ENCODE results near the gene TMEM120A. TPM values are rescaled to one million over a fixed set of nuclear protein-coding genes. Genes with fewer than 3 reads are reported as not detected.

Gene TMEM120A
- total RNA-seq, 1 donor from 2014 or later, result 47.8 TPM

DNA sequence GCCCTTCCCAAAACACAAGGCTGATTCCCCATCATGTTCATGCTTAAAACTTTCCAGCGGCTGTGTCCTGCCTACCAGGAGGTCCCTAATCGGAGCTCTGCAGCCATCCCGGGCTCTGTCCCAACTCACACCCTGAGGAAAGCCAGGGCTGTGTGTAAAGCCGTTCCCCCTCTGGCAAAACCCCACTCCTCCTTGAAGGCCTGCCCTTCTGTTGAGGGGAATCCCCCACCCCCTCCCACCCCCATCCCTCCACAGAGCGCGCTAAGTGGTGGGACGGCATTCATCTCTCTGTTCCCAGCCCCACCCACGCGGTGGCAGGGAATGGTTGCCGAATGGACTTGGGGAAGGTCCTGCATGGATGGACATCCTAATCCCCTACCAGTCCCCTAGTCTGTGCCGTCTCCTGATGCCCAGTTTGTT lies 667 bp upstream of the TMEM120A start:
- DNase-seq, result no peak

DNA sequence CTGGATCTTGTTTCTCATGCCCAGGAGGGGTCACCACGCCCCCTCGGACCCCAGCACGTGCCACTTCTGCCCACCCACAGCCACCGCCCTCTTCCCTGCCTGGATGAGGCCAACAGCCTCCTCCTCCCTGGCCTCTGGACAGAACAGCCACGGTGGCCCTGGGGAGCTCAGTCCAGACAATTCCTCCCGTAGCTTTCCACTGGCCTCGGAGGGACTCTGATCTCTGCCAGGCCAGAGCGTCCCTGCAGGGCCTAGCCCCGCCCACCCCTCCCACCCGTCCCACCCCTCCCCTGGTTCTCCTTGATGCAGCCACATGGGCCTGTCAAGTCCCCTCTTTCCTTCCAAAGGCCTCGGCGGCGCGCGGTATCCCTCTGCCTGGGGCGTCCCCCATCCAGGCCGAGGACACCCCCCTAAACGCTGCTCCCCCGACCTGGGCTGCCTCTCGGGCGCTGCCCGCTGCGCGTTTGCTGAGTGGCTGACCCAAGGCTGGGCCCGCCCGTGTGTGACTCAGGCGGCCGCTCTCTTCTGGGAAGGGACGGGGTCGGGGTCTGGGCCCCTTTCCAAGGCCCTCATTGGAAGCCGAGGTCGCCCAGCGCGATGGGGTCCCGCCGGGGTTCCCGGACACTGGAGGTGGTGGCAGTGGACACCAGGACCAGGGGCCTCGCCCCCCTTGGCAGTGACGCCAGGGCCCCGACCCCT lies 557 bp downstream of the TMEM120A start:
- DNase-seq, result peak; percentile 63

DNA sequence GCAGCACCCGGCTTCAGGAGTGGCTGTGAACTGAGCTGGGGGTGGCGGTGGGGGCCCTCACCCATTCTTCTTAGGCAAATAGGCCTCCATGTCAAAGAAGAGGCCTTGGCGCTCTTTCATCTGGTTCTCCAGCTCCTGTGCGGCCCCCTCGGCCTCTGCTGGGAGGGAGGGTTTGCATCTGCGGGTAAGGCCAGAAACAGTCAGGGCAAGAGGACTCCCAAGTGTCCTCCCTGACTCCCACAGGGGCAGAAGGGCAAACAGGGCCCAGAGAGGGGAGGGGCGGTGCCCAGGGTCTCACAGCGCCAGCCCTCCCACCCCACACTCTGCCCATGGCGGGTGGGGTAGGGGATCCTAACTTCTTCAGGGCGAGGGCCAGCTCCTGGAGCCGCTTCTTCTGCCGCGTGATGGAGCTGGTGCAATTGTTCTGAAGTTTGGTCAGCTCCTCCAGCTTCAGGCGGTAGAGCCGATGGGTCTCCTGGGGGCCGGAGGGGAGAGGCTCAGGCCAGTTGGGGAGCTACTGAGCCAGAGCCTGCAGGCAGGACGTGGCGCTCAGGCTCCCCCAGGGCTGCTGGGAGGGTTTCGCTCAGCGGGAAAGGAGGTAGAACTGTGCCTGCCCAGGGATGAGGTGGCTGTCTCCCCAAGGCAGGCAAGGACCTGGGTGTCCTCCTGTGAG lies 2.2 kb downstream of the TMEM120A start:
- no peak for DNase-seq

DNA sequence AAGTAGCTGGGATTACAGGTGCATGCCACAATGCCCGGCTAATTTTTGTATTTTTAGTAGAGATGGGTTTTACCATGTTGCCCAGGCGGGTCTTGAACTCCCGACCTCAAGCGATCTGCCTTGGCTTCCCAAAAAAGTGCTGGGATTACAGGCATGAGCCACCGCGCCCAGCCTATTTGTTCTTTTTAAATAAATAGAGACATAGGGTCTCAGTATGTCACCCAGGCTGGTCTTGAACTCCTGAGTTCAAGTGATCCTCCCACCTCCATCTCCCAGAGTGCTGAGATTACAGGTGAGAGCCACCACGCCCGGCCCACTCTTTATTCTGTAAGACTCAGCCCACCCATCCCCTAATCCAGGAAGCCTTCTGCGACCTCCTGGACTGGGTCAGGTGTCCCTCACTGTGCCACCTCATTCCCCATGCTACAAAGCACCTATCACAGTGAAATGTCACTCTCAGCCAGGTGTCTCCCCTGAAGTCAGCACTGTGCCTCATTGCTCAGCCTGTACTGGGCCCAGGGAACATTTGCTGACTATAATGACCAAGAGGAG lies 2.8 kb downstream of the TMEM120A start:
- no peak for DNase-seq

DNA sequence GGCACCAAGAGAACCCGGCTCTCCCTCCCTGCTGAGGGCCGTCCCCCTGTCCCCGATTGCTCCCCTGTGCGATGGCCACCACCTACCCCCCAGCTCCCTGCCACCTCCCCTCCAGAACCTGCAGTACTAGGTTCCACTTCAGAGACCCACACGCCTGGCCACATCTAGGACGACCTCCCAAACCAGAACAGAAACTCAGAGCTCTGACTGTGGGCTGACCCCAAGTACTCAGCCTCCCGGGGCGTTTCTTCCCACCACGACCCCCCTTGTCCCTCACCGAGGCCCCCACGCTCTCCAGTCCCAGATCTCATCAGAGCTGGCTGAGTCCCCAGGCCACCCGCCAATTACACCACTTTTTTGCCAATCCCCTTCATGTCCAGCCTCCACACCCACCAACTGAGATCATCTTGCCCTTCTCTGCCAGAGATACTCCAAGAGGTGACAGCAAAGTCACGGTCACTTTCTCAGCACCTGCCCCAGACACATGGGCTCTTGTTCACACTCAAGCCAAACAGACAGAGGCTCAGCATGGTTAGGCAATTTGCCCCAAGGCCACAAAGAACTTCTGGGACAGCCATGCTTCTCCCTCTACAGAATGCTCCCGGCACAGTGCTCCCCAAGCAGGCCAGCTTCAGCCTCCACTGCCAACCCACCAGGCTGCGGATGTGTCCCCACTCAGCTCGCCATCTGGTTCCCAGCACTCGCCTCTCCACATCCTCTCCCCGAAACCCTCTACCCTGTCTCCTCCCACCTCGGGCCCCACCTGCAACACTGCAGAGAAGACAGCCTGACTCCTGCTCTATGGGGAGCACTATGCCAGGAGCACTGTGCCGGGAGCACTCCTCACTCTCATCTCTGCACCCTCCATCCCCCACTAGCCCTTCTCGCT lies 4.7 kb downstream of the TMEM120A start:
- no peak for DNase-seq

DNA sequence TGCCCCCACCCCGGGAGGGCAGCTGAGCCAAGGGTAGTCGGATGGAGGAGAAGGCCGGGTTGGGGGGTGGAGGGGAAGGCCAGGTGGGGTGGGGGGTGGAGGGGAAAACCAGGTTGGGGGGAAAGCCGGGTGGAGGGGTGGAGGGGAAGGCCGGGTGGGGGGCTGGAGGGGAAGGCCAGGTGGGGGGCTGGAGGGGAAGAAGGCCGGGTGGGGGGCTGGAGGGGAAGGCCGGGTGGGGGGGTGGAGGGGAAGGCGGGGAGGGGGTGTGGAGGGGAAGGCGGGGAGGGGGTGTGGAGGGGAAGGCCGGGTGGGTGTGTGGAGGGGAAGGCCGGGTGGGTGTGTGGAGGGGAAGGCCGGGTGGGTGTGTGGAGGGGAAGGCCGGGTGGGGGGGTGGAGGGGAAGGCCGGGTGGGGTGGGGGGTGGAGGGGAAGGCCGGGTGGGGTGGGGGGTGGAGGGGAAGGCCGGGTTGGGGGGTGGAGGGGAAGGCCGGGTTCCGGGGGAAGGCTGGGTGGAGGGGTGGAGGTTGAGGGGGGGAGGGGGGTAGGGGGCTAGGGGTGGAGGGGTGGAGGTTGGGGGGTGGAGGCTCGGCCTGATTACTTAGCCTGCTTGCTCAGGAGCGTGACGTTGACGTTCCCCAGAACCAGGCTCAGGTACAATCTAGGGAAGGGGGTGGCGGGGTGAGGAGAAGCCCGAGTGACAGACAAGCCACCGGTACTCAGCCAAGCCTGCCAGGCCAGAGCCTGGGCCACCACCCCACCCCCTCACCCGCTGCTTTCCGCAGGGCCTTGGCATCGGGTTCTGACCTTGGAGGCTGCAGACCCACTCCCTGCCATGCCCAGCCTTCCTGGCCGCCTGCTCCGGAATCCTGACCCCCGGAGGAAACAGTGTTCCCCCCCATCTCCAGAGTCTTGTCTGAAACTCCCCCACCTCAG lies 5.6 kb downstream of the TMEM120A start:
- no peak for DNase-seq

DNA sequence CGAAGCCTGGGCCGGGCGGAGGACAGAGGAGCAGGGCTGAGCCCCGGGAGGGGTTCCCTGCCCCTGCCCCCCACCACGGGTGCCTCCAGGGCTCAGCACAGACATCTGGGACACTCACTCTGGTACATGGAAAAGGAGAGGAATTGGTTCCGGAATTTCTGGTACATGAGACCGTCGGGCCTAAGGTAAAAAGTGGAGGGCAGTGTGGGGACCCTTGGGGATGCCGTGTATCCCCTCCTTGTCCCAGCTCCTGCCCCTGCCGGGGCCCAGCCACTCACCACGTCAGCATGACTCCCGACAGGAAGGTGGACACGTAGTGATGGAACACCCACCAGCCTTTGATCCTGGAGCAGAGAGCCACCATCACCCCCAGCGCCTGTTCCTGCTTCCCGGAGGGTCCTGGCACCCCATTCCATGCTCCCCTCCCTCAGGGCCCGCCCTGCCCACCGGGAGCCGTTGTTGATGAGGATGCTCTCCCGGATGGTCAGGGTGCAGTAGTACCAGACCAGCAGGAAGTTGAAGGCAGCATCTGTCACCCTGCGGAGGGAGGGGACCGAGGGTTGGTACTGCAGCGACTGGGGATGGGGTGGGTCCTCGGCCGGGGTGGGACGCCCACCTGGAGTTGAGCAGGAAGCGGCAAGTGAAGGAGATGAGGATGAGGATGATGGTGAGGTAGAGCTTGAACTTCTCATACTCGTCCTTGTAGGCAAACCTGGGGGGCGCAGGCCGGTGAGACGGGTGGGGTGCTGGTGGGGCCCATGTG lies 6.4 kb downstream of the TMEM120A start:
- no peak for DNase-seq

DNA sequence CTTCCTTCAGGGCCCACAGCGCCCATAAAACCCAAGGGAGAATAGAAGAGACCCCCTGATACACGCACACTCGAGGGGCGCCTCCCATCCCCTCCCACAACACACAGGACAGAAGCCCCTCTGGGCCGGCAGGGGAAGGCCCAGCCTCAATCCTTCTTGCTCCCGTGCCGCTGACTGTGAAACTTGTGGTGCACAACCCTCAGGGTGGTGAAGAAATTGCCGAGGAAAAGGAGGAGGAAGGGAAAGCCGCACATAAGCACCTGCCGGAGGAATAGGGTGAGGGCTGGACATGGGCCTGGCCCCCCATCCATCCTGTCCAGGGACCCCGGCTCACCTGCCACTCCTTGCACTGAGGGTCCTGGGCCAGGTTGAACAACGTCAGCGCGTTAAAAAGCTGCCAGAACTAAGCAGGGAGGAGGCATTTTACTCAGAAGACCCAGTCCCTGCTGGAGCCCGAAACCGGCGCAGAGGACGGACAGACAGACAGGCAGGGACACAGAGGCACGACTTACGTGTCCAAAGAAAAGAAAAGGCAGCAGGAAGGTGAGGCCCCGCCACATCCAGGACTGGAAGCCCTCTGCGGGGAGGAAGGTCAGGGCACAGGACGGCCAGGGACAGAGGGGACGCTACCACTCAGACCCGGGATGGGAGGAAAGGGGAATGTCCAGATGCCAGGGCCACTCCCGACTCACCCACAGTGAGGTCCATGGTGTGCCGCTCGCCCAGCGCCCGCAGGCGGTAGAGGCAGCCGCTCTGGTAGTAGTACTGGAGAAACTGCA lies 7.2 kb downstream of the TMEM120A start:
- DNase-seq, result no peak

DNA sequence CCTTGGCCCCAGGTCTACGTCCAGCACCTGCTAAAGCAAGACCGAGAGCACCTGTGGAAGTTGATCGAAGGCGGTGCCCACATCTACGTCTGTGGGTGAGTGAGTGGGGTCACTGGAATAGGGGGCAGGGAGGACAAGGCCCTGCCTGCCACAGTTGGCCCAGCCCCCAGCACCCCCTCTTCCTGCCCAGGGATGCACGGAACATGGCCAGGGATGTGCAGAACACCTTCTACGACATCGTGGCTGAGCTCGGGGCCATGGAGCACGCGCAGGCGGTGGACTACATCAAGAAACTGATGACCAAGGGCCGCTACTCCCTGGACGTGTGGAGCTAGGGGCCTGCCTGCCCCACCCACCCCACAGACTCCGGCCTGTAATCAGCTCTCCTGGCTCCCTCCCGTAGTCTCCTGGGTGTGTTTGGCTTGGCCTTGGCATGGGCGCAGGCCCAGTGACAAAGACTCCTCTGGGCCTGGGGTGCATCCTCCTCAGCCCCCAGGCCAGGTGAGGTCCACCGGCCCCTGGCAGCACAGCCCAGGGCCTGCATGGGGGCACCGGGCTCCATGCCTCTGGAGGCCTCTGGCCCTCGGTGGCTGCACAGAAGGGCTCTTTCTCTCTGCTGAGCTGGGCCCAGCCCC lies 8.1 kb downstream of the TMEM120A start:
- no peak for DNase-seq

DNA sequence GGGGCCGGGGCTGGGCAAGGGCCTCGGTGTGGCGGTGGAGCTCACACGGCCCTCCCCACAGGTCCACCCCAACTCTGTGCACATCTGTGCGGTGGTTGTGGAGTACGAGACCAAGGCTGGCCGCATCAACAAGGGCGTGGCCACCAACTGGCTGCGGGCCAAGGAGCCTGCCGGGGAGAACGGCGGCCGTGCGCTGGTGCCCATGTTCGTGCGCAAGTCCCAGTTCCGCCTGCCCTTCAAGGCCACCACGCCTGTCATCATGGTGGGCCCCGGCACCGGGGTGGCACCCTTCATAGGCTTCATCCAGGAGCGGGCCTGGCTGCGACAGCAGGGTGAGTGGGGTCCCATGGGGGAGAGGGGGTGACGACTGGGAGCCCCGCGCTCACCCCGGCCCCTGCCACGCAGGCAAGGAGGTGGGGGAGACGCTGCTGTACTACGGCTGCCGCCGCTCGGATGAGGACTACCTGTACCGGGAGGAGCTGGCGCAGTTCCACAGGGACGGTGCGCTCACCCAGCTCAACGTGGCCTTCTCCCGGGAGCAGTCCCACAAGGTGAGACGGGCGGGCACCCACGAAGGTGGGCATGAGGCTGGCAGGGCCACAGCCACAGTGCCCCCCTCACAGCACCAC lies 8.8 kb downstream of the TMEM120A start:
- DNase-seq, result no peak

DNA sequence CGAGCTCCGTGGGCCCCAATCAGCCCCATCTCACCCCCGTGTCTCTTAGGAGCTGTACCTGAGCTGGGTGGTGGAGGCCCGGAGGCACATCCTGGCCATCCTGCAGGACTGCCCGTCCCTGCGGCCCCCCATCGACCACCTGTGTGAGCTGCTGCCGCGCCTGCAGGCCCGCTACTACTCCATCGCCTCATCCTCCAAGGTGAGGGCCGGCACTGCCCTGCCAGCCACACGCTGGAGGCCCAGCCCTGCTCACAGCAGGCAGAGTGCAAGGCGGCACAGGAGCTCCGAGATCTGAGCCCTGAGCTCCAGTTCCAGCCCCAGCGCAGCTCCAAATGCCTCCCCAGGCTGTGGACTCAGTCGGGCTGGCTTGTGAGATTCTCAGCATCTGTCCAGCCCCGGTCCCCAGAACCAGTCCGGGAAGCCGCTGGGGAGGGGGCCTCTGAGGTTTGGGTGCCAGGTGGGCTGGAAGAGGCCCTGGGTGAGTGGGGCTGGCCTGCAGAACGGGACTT lies 9.3 kb downstream of the TMEM120A start:
- no peak for DNase-seq

DNA sequence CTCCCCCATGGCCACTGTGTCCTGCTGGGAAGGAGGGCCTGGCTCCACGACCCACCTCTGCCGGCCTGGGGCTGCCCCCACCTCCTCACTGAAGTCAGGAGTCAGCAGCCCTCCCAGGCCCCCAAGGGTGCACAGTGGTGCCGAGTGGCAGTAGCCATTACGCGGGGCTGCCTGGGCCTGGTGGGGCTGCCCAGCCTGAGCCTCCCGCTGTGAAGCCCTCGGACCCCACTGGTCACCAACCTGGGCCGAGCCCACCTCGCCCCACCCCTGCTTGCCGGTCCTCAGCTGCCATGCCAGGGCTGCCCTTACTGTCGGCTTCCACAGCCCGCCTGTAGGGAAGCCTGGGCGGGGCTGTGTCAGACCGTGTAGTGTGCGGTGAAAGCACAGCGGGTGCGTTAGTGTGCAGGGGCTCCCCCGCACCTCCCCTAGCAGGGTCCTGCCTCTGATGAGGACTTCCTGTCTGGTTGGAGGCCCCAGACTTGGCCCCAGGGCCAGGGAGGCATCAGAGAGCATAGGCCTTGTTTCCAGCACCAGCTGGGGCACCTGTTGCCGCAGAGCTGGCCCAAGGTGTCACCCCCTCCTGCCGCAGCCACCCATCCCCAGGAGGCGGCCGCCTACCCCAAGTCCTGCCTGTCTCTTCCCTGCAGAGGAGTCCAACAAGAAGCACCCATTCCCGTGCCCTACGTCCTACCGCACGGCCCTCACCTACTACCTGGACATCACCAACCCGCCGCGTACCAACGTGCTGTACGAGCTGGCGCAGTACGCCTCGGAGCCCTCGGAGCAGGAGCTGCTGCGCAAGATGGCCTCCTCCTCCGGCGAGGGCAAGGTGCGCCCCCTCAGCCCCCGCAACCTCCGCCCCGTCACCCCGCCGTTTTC lies 10.0 kb downstream of the TMEM120A start:
- no peak for DNase-seq

DNA sequence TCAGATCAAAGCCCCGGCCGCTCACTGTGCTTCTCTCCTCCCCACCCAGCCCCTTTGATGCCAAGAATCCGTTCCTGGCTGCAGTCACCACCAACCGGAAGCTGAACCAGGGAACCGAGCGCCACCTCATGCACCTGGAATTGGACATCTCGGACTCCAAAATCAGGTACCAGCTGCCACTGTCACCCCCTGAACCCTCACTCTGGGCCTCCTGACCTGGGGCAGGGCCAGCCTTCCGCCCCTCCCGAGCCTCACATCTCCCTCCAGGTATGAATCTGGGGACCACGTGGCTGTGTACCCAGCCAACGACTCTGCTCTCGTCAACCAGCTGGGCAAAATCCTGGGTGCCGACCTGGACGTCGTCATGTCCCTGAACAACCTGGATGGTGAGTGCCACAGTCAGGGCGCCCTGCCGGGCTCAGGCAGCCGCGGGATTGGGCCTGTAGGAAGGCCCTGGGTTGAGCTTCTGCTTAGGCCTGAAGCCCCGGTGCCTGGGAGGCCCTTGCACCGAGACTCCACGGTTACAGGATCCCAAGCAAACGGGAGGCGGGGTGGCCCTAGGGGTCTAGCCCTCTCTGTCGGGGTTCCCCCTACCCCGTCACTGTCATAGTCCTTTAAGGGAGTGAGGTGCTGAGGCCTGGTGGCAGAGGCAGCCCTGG lies 10.8 kb downstream of the TMEM120A start:
- DNase-seq, result no peak

DNA sequence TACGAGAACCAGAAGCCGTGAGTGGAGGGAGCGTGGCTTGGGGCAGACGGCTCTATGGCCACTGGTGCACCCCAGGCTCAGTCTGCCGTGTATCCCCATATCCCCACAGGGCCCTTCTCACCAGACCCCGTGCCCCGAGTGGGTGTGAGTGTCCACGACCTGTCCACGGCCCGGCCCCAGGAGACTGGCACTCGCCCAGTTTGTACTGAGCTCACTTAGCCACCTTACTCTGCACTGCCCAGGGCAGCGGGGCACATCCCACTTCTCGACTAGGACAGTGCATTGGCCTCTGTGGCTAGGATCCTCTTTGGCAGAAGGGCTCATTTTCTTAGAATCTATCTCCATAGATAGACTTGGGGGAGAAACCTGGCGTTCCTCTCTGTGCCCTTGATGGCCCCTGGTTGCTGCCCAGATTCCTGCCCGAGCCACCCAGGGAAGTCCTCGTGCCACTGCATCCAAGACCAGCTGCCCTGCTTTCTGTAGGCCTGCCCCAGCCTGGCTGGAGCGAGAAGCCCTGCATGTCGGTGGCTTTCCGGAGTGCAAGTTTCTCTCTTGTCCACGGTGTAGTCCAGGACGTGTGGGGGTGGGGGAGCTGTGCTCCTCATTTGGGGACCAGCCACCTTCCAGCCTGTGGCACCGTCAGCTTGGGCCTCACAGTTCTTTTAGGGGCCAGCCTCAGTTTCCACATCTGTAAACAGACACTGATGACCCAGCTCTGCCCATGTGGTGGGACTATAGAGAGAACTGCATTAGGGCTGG lies 11.9 kb downstream of the TMEM120A start:
- DNase-seq, result no peak

DNA sequence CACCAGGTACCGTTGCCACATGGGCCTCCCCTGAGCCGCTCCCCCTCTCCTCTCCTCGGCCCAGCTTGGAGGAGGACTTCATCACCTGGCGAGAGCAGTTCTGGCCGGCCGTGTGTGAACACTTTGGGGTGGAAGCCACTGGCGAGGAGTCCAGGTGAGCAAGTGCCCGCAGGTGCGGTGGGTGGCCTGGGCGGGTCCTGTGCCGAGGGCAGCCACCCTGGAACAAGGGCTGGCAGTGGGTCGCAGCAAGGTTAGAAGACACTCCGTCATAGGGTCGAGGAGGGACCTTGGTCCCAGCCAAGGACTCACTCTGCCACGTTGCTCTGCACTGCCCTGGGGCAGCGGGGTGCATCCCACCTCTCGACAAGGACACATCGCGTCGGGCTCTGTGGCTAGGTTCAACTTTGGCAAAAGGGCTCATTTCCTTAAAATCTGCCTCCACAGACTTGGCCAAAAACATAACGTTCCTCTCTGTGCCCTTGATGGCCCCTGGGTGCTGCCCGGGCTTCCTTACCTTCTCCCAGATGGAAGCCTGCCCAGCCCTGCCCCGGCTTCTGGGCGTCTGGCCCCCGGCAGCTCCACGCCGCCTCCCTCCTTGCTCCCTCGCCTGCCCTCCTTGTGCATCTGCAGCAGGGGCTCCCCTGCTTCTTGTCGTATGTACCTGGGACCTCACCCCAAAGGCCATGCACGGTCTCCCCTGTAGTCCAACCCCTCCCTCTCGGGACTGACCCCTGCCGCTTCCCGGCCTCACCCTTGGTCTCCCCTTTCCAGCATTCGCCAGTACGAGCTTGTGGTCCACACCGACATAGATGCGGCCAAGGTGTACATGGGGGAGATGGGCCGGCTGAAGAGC lies 12.7 kb downstream of the TMEM120A start:
- no peak for DNase-seq

DNA sequence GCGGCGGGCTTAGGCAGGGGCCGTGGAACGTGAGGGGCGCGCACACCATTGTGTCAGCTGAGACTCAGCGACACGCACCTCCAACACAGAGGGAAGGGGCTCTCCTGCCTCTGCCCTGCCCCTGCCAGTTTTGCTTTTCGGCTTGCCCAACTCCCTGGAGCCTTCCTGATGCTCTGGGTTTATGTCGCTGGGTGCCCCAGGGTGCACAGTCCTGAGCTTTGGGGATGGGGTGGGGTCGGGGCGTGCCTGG lies 13.3 kb downstream of the TMEM120A start:
- DNase-seq, result no peak
